Measurements from ENCODE around the gene OR6C70.
"Not testable (repeated sequence)": the region's sequence is repeated elsewhere in the genome, so short reads cannot be mapped to it uniquely, and the experiment has no call there.

The OR6C70 gene

GRCh38 chr12:55445357-55445756, 24.6 kb downstream of the OR6C70 start:
- TF ChIP-seq CTCF (IDR thresholded peaks at IDR 0.05; ENCODE audit: insufficient read depth, missing control alignments), result no peak
- no peak for FAIRE-seq
- no peak for DNase-seq (ENCODE audit: insufficient read length, low spot score)

GRCh38 chr12:55443776-55444175, 26.2 kb downstream of the OR6C70 start, which contains the start of gene OR6C2:
Gene OR6C2, plus strand, starts transcription at chr12:55444076. Its CDS starts 8,138 bp downstream, at chr12:55452214.
- TF ChIP-seq CTCF (IDR thresholded peaks at IDR 0.05; ENCODE audit: insufficient read depth, missing control alignments), result no peak
- DNase-seq (ENCODE audit: insufficient read length, low spot score) (no peak), FAIRE-seq (no peak)

GRCh38 chr12:55441233-55441632, 28.7 kb downstream of the OR6C70 start:
- not testable (repeated sequence) for FAIRE-seq; DNase-seq (ENCODE audit: insufficient read length, low spot score)

- FAIRE-seq, result no peak
- no peak for TF ChIP-seq CTCF (IDR thresholded peaks at IDR 0.05; ENCODE audit: insufficient read depth, missing control alignments)
- no peak for DNase-seq (ENCODE audit: insufficient read length, low spot score)
These were observed 41.4 kb downstream of the OR6C70 start for GRCh38 chr12:55428331-55429243.

GRCh38 chr12:55425954-55426353, 44.0 kb downstream of the OR6C70 start, which contains the start of gene OR6C76:
Gene OR6C76, plus strand, starts transcription at chr12:55426254. Its CDS starts 0 bp downstream, at chr12:55426254.
- DNase-seq (ENCODE audit: insufficient read length, low spot score), result no peak
- no peak for TF ChIP-seq CTCF (IDR thresholded peaks at IDR 0.05; ENCODE audit: insufficient read depth, missing control alignments)
- FAIRE-seq, result no peak

GRCh38 chr12:55420307-55420962, 49.5 kb downstream of the OR6C70 start:
- no peak for FAIRE-seq
- no peak for DNase-seq (ENCODE audit: insufficient read length, low spot score)
- no peak for TF ChIP-seq CTCF (IDR thresholded peaks at IDR 0.05; ENCODE audit: insufficient read depth, missing control alignments)
